GM21381 (cell line): ENCODE data around the gene SMYD3.
A peak's percentile ranks its signal among the peaks of the same experiment; 100 is the strongest.
"Not testable (repeated sequence)": the region's sequence is repeated elsewhere in the genome, so short reads cannot be mapped to it uniquely, and the experiment has no call there.

Source experiments
- ATAC-seq: cut with Tn5 transposase; IDR thresholded peaks from one replicate; pipeline ENCODE4 v1.9.1; 2021; ENCODE audit warnings: mild to moderate bottlenecking, moderate library complexity; ENCODE audit not compliant: unreplicated experiment

Gene SMYD3

DNA sequence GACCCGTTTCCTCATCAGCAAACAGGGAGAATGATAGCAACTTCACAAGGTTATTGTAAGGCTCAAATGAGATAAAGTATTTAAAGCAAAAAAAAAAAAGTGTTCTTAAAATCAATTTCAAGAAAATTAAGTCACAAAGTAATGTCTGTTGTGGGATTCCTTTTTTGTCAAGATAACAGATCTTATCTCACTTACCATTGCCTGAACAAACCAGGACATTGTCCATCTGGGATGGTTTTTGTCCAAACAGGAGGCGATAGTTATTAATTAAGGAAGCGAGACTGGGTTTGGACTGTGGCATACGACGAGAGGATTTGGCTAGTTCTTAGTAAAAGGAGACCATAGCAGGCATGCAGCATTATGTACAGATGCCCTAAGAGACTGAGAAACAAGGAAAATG, 458.4 kb downstream of the SMYD3 start:
- ATAC-seq = no peak

DNA sequence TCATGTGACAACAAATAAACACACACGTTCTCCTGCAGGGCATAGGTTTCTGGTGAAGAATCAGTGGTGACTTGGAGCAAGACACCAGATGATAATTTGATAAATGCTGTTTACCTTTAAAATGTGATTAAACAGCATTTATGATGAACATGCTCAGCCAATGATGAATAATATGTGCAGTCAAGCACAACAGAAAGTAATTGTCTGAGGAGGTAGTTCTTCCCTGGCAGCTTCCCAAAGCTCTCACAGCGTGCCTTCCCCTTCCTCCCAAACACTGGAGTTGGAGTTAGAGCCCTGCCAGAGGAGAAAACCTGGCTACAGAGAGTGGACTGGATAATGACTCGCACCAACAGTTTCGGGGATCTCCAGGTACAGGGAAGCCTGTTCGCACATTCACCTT, 463.5 kb downstream of the SMYD3 start:
- no peak for ATAC-seq

DNA sequence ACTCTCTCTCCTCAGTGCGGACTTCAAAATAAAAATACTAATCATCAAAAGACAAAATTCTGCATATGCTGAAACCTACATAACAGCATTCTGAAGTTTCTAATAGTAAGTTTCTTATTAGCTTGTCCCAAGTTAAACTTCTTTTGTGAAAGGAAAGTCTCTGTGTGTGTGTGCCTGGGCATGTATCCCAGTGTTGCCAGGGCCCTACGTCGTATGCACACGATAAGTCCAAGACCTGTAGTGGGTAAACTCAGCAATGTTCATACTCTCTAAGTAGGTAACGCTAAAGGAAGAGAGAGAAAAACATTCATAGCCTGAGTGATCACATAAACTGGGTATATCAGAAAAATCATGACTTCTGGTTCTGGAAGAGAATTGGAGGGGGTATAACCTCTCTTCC, 465.7 kb downstream of the SMYD3 start:
- no peak for ATAC-seq

DNA sequence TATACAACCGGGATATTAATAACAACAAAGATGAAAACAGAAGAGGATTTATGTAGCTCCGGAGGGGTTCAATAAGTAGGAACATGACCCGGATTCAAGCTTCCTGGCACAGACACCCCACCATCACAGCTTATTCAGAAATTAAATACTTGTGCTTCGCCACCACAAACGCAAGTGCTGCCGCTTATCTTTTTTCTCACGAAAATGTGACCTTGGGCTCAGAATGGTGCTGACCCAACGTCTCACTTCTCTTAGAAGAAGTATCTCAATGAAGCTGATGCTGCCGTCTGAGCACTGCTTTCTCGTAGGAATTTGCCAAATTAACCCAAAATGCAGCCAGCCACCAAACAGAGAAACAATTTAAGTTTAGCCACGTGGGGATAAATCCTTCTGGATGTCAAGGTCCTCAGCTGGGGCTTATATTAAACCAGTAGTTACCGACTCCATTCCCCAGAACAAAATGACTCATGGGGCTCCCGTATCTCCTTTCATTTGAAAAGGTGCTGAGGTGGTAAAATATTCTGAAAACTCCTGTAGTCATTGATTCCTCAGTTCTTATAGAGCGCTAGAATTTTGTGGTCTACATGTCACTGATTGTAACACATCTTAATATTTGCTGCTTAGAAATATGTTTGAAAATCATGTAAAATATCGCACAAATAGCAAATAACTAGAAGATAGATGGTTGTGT, 466.7 kb downstream of the SMYD3 start:
- no peak for ATAC-seq

DNA sequence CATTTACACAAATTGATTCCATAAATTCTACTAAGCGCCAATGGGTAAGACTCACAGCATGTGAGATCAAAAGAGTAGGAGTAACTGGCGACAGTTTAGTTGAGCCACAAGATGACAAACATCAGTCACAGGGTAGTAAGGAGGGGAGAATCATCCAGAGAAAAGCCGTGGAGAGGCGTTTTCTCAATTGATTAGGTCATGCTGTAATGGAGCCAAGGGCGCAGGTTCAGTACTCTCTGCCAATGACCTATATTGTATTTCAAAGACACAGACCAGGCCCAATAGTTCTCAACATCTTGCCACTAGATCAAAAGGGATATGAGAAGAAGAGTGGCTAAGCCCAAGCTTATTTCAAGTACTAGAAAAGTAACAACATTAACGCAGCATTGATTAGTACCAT, 467.5 kb downstream of the SMYD3 start:
- no peak for ATAC-seq

DNA sequence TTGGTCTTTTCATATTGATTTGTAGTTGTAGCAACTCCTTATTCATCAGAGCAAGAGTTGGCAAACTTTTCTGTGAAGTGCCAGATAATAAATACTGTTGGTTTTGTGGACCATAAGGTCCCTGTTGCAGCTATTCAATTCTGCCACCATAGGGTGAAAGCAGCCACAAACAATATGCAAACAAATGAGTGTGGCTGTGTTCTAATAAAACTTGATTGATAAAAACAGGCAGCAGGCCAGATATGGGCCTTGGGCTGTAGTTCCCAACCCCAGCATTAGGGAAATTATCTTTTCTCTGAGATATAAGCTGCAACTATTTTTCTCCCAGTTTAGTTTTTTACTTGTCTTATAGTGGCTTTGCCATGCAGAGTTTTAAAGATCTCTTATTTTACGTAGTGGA, 469.2 kb downstream of the SMYD3 start:
- no peak for ATAC-seq

DNA sequence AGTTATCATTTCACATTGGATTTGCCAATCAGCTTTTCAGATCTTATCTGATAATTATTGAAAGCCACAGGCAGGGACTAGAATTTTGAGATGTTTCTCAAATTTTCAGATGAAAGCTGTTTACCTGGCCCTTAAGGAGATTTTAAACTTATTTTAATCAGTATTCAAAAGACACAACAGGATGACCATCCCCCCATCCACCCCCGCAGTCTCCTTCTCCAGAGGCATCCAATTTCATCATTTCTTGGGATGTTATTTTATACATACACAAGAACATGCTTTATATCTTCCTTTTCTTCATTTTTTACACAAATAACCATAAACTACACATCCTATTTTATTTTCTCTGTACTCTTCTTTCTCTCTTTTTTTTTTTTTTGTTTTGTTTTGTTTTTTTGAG, 470.9 kb downstream of the SMYD3 start:
- no peak for ATAC-seq

DNA sequence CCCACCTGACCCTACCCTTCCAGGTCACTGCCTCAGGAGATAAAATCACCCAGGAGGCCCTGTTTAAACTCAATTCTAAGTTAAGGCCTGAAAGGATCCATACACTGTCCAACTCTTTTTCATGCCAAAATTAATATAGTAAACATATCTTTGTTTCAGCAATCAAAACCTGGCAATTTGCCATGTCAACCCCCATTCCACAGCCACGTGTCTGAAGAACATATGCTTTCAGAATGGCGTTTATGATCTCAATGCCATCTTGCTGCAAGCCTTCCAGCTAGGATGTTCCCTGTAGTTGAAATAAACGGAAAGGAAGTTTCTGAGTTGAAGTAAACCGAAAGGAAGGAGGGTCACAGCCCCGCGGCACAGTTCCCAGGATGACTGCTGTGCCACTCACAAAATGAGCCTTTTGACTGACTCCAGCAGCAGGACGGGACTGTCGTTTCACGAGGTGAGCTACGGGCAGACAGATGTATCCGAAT, 472.0 kb downstream of the SMYD3 start:
- ATAC-seq = no peak

DNA sequence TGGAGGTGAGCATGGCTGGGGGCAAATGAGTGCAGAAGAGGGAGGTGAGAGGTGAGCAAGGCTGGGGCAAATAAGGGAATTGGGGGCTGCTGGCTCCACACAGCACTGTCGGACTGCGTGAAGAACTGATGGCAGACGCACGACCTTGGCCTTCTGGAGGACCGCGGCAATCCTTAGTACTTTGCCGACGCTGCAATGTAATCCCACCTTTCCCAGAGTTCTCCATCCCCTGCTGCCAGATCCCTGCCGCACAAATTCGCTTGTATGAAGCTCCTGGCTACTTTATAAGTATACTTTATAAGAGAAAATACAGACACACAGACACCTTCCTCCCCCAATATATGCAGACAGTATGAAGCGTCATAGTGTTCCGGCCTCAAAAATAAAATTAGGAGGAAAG, 472.4 kb downstream of the SMYD3 start:
- ATAC-seq = no peak

DNA sequence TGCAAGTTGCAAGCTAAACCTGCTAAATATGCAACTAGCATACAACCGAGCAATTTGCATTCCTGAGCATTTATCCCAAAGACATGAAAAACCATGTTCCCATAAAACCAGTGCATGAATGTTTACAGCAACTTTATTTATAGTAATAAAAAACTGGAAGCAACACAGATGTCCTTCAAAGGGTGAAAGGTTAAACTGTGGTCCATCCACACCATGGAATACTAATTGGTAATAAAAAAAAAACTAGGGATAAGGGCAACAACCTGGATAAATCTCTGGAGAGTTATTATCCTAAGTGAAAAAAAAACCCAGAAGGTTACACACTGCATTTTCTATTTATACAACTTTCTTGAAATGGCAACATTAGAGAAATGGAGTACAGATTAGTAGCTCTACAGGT, 474.1 kb downstream of the SMYD3 start:
- ATAC-seq = no peak

DNA sequence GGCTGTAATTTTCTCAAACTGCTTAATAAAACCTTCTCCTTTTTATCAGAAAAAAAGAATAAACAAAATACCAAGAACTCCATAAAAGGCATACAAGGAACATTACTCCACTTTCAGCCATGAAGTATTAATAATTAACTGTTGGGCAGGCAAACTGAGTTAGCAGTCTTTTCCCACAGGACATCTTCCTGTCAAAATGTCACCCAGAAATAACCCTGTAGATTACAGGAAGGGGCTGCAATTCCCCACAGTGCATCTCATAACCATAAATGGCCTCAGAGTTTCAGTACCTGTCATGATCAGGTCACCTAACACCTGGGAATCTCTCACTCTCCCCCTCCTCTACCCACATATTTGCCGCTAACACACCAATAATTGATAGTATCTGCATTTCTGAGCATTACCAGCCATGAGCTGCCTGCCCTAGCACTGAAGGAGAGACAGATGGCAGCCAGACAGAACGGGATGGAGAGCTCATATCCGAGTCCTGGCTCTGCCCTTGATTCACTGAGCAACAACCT, 475.0 kb downstream of the SMYD3 start:
- no peak for ATAC-seq

DNA sequence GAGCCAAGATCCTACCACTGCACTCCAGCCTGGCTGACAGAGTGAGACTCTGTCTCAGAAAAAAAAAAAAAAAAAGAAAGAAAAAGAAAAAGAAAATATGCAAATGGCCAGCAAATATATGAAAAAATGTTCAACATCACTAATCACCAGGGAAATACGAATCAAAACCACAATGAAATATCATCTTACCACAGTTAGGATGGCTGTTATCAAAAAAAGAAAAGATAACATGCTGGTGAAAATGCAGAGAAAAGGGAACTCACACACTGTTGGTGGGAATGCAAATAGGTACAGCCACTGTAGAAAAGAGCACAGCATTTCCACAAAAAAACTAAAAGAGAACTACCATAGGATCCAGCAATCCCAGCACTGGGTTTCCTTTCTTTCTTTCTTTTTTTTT, 477.5 kb downstream of the SMYD3 start:
- no peak for ATAC-seq

DNA sequence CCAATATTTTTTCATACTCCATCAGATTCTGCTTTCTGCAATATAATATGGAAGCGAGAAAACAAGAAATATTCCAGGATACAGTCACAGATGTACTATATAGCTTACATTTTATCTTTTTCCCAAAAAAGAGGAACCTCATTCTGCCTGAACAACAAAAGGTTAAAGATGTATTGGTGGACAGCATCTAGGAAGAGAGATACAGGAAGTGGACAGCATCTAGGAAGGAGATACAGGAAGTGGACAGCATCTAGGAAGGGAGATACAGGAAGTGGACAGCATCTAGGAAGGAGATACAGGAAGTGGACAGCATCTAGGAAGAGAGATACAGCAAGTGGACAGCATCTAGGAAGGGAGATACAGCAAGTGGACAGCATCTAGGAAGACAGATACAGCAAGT, 483.0 kb downstream of the SMYD3 start:
- not testable (repeated sequence) for ATAC-seq

DNA sequence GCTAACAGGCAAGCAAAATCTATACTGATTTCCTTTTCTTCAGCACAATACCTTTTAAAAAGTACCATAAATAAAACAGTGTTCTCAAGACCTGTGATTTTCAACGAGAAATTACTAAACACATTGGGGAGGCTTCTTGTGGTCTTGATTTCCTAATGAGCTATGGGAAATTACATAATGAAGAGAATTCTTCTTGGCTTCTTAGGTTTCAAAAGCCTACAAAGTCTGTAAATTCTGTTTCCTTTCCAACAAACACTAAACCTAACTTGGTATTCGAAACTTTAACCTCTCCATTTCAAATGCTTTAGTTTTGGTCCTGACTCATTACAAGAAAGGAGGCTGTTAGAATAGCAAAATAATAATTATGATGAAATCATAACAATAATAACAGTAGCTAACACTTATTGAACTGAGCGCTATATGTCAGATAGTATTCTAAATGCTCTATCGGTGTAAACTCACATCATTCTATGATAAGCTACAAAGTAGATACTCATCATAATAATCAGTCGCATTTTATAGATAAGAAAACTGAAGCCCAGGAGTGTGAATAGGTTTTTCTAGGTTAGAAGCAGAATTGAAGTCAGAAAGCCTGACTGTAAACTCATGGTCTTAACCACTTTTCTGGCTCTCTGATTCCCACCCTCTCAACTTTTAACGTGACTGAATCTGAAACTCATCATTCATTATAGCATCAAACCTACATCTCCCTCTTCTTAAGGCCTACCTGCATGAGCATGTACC, 486.7 kb downstream of the SMYD3 start:
- peak; percentile 62 for ATAC-seq

DNA sequence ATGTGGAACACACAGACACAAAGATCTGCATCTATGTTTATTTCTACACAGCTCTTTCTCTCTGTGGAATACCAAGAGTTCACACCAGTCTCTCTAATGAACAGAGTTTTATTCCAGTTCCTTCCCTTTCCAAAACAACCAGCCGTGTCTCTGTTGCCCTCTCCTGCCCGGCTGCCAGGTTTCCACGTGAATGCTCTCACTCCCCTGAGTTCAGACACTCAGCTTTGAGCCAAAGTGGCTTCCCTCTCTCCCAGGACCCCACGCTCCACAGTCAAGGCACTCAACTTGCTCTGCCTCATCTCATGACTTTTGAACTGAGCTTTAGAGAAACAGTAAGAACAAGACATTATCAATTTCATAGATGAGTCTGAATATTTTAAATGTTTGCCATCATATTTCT, 488.9 kb downstream of the SMYD3 start:
- ATAC-seq = no peak

DNA sequence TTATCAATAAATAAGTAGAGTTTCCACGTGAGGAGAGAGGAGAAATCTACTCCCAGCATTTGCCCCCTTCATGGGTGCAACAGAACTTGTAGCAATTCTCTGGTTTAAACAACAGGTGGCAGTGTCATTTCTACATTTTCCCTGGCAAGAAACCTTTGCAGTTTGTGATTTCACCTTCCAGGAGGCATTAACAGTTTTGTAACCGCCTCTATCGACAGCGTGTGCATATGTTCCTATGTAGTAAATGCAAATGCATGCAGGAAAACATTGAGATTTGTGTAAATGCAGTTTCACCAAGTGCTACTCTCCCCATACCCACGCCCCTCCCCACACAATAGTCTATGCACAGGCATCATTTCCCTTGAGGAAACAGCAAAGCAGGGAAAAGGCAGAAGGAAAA, 494.7 kb downstream of the SMYD3 start:
- no peak for ATAC-seq

DNA sequence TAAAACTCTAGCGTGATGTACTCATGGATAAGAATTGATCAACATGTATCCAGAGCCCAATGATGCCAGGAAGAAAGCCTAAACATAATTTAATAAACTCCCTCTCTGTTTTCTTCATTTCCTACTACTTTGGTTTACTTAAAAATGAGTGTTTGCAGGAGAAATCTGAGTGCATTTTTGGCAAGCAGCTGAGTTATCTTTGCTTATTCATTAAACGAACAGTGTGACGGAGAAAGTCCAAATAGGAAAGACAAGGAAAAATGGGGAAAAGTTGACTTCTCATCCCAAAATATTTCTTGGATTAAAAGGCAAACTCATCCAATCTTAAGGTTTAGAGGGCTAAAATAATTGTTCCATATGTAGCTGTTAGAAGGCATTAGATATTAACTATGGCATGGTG, 496.7 kb downstream of the SMYD3 start:
- ATAC-seq = no peak

DNA sequence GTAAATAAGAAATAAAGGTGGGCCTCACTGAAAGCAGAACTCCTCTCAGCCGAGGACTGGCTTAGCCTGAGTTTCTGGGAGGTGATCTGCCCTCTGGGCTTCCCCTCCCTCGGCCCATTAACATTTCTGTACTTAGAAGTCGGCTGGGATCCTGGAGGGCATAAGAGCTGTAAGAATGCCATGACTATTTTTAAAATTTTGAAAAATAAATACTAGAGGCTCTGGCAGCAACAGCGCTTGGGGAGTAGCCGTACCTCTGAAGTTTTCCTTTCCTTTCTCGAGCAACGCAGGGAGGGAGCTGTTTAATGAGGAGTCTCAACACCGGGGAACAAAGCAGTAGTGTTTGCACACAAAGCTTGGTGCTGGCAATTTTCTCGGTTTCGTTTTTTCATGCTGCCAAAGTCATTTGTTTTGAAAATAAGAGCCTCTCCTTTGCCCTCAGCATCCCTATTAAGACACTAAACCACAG, 498.7 kb downstream of the SMYD3 start:
- no peak for ATAC-seq

DNA sequence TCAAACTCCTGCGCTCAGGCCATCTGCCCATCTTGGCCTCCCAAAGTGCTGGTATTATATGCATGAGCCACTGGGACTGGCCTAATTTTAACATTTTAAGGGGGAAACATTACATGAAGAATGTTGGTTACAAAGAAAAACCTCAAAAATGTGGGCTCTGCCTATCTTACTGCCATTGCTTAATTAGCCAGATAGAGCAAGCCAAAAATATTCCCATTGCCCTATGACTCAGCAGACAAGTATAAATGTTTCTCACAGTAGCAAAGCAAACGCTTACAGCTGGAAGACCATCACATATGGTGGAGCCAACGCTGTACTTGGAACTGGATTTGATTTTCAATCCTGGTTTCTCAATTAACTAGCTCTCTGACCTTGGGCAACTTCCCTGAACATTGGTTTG, 502.0 kb downstream of the SMYD3 start:
- no peak for ATAC-seq

DNA sequence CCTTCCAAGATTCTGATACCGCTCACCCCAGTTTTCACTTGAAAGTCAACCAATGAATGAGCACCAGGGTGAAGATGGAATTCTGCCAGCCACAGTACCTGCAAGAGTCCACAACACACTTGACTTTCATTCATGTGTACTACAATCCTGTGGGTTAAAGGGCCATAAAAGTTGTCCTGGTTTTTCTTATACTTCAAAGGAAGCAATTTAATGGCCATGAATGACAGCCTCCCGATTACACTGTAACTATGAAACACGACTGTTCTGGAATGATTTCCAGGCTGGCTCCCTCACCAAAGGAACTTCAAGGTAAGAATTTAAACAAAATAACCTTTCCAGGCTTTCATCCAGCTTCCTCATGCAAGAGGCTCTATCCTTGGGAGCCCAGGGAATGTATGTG, 502.8 kb downstream of the SMYD3 start:
- ATAC-seq = no peak

DNA sequence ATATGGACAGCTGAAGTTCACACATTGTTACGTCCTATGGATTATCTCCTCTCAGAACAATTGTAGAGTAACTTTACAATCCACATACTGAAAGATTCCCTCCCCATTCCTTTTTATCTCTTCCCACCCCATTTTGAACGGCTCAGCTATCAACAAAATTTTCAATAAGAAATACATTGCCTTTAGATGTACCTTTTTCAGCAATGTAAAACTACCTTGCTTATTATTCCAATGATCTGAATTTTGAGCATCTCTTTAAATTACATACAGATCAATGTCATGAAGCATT, 503.7 kb downstream of the SMYD3 start:
- no peak for ATAC-seq

DNA sequence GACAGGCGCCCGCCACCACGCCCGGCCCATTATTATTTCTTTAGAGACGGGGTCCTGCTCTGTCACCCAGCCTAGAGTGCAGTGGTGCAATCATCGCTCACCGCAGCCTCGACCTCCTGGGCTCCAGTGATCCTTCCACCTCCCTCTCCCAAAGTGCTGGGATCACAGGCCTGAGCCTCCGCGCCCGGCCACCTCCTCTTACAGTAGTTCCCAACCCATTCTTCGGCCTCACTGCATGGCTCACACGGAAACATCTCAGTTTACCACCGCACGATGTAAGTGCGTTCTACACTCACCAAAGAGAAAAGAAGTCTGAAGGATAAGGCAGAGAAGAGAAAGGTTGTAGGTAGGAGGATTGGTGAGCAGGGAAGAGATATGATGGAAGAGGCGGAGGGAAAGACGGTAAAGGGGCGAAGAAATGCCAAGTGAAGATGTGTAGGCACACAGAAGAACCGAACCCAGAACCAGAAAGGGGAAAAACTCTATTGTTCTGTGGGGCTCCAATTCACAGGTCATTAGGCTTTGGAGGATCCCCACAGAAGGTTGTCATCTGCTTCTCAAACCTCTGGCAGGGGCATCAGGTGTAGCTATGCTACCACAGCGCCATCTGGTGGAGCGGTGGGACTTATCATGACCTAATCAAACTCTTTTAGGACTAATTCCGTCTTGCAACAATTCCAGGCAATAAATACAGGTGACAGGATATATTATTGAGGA, 504.2 kb downstream of the SMYD3 start:
- peak; percentile 72 for ATAC-seq
